ENCODE results near the gene IL20. TPM values are rescaled to one million over a fixed set of nuclear protein-coding genes. Genes with fewer than 3 reads are reported as not detected.
A peak's percentile ranks its signal among the peaks of the same experiment; 100 is the strongest.

IL20 gene
- total RNA-seq, 6 experiments from 2014 or later: not detected

DNA sequence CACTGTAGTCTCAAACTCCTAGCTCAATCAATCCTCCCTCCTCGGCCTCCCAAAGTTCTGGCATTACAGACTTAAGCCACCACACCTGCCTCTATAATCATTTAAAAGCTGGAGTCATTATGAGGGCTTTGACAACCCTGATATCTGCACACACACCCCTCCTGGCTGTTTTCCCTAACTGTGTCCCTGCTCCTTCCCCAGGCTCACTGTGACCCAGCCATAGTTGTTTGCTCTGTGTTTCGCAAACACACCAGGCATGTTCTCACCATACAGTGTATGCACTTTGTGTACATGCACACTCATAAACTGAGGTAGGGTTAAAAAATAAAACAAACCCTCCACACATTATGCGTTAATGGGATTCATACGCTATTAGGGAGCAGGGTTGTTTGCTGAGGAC lies 21.8 kb upstream of the IL20 start:
- no peaks in the 10 kb centered on the region for H3K36me3 ChIP-seq
- peak; percentile 45 to 91 (median 64) for ATAC-seq
- H3K27ac ChIP-seq: no peak overlapping the region
- H3K9me3 ChIP-seq: no peaks in the 10 kb centered on the region
- no peak for DNase-seq
- TF ChIP-seq, protein P1, sequence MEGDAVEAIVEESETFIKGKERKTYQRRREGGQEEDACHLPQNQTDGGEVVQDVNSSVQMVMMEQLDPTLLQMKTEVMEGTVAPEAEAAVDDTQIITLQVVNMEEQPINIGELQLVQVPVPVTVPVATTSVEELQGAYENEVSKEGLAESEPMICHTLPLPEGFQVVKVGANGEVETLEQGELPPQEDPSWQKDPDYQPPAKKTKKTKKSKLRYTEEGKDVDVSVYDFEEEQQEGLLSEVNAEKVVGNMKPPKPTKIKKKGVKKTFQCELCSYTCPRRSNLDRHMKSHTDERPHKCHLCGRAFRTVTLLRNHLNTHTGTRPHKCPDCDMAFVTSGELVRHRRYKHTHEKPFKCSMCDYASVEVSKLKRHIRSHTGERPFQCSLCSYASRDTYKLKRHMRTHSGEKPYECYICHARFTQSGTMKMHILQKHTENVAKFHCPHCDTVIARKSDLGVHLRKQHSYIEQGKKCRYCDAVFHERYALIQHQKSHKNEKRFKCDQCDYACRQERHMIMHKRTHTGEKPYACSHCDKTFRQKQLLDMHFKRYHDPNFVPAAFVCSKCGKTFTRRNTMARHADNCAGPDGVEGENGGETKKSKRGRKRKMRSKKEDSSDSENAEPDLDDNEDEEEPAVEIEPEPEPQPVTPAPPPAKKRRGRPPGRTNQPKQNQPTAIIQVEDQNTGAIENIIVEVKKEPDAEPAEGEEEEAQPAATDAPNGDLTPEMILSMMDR (IDR thresholded peaks at IDR 0.05): no peak
- no peak for TF ChIP-seq POLR2A (IDR thresholded peaks at IDR 0.05)
- intact Hi-C loops (cut with DNase I): no loop called here
- no peaks in the 10 kb centered on the region for H3K4me1 ChIP-seq
- H3K27me3 ChIP-seq: no peaks in the 10 kb centered on the region
- WGBS (ENCODE audit: insufficient coverage, low coverage, low lambda C conversion rate, missing lambda C conversion rate): 62% methylated on average over 4 of the region's 4 CpGs
- H3K4me3 ChIP-seq: no peak overlapping the region

DNA sequence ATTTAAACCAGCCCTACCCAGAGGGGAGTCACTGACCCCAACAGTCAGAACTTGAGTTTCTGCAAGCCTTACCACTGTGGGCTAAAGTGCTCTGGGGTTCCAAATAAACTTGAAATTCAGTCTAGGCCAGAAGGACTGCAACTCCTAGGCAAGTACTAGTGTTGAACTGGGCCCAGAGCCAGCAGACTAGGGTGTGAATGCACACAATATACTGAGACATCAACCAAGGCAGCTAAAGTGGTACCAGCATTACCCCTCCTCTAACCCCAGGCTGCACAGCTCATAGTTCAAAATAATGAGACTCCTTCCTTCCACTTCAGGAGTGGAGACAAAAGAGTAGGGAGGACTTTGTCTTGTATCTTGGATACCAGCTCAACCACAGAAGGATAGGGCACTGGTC lies 18.9 kb upstream of the IL20 start:
- Histone ChIP-seq H3K9me3 (no peaks in the 10 kb centered on the region), H3K27ac (no peak overlapping the region), H3K4me3 (no peak overlapping the region), H3K27me3 (no peaks in the 10 kb centered on the region), H3K4me1 (no peaks in the 10 kb centered on the region), H3K36me3 (no peaks in the 10 kb centered on the region)
- TF ChIP-seq, protein P1 (IDR thresholded peaks at IDR 0.05): no peak
- TF ChIP-seq POLR2A (IDR thresholded peaks at IDR 0.05): no peak
- DNase-seq (no peak), ATAC-seq (no peak)
- intact Hi-C loops (cut with DNase I): no loop called here

DNA sequence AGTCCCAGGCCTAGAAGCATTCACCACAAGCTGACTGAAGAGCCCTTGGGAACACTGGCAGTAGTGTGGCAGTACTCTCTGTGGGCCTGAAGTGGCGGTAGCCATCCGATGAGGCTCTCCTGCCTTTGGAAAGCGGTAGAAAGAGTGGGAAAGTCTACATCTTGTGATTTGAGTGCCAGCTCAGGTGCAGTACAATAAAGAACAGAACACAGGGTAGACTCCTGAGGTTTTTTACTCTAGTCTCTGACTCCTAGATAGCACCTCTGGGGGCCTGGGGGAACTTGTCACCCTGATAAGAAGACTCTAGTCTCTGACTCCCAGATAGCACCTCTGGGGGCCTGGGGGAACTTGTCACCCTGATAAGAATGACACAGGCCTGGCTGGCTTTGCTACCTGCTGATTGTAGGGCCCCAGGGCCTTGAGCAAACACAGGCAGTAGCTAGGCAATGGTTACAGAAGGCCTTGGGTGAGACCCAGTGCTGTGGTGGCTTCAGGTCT lies 18.0 kb upstream of the IL20 start:
- no peaks in the 10 kb centered on the region for H3K4me1 ChIP-seq
- TF ChIP-seq, protein P1 (IDR thresholded peaks at IDR 0.05): no peak
- TF ChIP-seq POLR2A (IDR thresholded peaks at IDR 0.05): no peak
- H3K27ac ChIP-seq: no peak overlapping the region
- ATAC-seq: no peak
- no peaks in the 10 kb centered on the region for H3K36me3 ChIP-seq
- 100% methylated on average over 3 of the region's 3 CpGs for WGBS (ENCODE audit: insufficient coverage, low coverage, low lambda C conversion rate, missing lambda C conversion rate)
- H3K4me3 ChIP-seq: no peak overlapping the region
- no peaks in the 10 kb centered on the region for H3K27me3 ChIP-seq
- no peak for DNase-seq
- H3K9me3 ChIP-seq: no peaks in the 10 kb centered on the region
- intact Hi-C loops (cut with DNase I): no loop called here

DNA sequence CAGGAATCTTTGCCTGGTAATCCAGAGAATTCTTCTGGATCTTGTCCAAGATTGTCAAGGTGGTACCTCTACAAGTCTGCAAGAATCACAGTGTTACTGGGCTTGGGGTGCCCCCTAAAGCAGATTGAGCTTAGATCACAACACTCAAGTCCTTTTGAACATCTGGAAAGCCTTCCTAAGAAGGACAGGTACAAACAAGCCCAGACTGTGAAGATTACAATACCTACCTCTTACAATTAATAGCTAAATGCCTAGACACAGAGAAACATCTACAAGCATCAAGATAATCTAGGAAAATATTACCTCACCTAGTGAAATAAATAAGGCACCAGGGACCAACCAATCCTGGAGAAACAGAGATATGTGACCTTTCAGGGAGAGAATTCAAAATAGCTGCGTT lies 17.5 kb upstream of the IL20 start:
- ATAC-seq: no peak
- Histone ChIP-seq H3K4me1 (no peaks in the 10 kb centered on the region), H3K27ac (no peak overlapping the region), H3K9me3 (no peaks in the 10 kb centered on the region), H3K4me3 (no peak overlapping the region), H3K36me3 (no peaks in the 10 kb centered on the region), H3K27me3 (no peaks in the 10 kb centered on the region)
- intact Hi-C loops (cut with DNase I): no loop called here
- no peak for DNase-seq
- TF ChIP-seq POLR2A (IDR thresholded peaks at IDR 0.05): no peak
- TF ChIP-seq, protein P1 (IDR thresholded peaks at IDR 0.05): no peak
- 80% methylated on average over 1 of the region's 1 CpG for WGBS (ENCODE audit: insufficient coverage, low coverage, low lambda C conversion rate, missing lambda C conversion rate)

DNA sequence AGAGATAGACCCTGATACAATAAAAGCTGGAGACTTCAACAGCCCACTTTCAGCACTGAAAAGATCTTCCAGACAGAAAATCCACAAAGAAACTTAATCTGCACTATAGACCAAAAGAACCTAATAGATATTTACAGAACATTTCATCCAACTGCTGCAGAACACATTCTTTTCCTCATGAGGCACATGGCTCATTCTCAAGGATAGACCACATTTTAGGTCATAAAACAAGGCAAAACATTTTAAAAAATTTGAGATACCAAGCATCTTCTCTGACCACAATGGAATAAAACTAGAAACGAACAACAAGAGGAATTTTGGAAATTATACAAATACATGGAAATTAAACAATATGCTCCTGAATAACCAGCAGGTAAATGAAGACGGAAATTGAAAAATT lies 15.0 kb upstream of the IL20 start:
- no peak for ATAC-seq
- Histone ChIP-seq H3K9me3 (no peaks in the 10 kb centered on the region), H3K36me3 (no peaks in the 10 kb centered on the region), H3K27ac (no peak overlapping the region), H3K4me3 (no peak overlapping the region), H3K27me3 (no peaks in the 10 kb centered on the region), H3K4me1 (no peaks in the 10 kb centered on the region)
- TF ChIP-seq POLR2A (IDR thresholded peaks at IDR 0.05): no peak
- TF ChIP-seq, protein P1 (IDR thresholded peaks at IDR 0.05): no peak
- WGBS (ENCODE audit: insufficient coverage, low coverage, low lambda C conversion rate, missing lambda C conversion rate): 52% methylated on average over 2 of the region's 2 CpGs
- DNase-seq: no peak
- intact Hi-C loops (cut with DNase I): no loop called here
